OCI-LY7 (cell line): ENCODE data around the gene KIAA1671.

ENCODE experiments used
- CTCF ChIP-seq: fragments of 200-600 bp; sonication (generic); conservative IDR thresholded peaks from 2 replicates; pipeline ENCODE4 v1.5.1; 2014; ENCODE audit warnings: mild to moderate bottlenecking, antibody characterized with exemption, low read length, moderate library complexity, mixed read lengths
- EZH2phosphoT487 ChIP-seq: fragments of 200-600 bp; sonication (generic); IDR thresholded peaks from 2 replicates; pipeline ENCODE4 v1.6.1; 2018; ENCODE audit warnings: low read depth, borderline replicate concordance, mild to moderate bottlenecking, mixed run types, antibody characterized with exemption, low read length, moderate library complexity, mixed read lengths

- TF ChIP-seq CTCF (no peak), EZH2phosphoT487 (no peak)
These were observed 21.4 kb downstream of the KIAA1671 start for GRCh38 chr22:24973872-24974271.
